ENCODE data around the gene PPP2R3B. TPM values are rescaled to one million over a fixed set of nuclear protein-coding genes. Genes with fewer than 3 reads are reported as not detected.

The PPP2R3B gene
- total and polyA plus RNA-seq, 7 donors, result 2.1 to 16.1 (median 5.4) TPM

DNA sequence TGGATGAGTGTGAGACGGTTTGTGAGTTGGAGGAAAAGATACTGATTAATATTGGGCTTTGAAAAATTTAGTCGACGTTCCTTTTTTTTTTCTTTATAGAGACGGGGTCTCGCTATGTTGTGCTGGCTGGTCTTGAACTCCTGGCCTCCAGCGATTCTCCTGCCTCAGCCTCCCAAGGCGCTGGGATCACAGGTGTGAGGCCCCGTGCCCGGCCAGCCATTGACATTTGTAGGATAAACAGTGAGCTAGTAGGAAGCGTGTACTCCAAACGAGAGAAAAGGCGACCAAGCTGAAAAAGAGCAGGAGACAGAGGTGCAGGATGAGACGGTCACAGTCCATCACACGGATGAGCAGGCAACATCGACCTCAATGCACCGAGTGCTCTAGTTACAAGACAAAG, 19.4 kb downstream of the PPP2R3B start:
- no peak overlapping the region for H3K27ac ChIP-seq
- no peaks in the 10 kb centered on the region for H3K4me1 ChIP-seq
- WGBS, 2 donors, result 86 to 93% methylated on average over 16 of the region's 16 CpGs
- H3K9me3 ChIP-seq, result no peaks in the 10 kb centered on the region
- H3K36me3 ChIP-seq, result no peaks in the 10 kb centered on the region
- H3K27me3 ChIP-seq, result peaks cover under 1 to 22% (median 13%) of the 10 kb centered on the region in 3 donors
- no peak overlapping the region for H3K4me3 ChIP-seq
- TF ChIP-seq POLR2AphosphoS5 (IDR thresholded peaks at IDR 0.05), result no peak
- TF ChIP-seq EP300 (IDR thresholded peaks at IDR 0.05), result no peak
- TF ChIP-seq, protein P1, sequence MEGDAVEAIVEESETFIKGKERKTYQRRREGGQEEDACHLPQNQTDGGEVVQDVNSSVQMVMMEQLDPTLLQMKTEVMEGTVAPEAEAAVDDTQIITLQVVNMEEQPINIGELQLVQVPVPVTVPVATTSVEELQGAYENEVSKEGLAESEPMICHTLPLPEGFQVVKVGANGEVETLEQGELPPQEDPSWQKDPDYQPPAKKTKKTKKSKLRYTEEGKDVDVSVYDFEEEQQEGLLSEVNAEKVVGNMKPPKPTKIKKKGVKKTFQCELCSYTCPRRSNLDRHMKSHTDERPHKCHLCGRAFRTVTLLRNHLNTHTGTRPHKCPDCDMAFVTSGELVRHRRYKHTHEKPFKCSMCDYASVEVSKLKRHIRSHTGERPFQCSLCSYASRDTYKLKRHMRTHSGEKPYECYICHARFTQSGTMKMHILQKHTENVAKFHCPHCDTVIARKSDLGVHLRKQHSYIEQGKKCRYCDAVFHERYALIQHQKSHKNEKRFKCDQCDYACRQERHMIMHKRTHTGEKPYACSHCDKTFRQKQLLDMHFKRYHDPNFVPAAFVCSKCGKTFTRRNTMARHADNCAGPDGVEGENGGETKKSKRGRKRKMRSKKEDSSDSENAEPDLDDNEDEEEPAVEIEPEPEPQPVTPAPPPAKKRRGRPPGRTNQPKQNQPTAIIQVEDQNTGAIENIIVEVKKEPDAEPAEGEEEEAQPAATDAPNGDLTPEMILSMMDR (IDR thresholded peaks at IDR 0.05), result no peak
- TF ChIP-seq POLR2A (IDR thresholded peaks at IDR 0.05), result no peak
- intact Hi-C loops (cut with DNase I), result no loop called here
- DNase-seq, result no peak

DNA sequence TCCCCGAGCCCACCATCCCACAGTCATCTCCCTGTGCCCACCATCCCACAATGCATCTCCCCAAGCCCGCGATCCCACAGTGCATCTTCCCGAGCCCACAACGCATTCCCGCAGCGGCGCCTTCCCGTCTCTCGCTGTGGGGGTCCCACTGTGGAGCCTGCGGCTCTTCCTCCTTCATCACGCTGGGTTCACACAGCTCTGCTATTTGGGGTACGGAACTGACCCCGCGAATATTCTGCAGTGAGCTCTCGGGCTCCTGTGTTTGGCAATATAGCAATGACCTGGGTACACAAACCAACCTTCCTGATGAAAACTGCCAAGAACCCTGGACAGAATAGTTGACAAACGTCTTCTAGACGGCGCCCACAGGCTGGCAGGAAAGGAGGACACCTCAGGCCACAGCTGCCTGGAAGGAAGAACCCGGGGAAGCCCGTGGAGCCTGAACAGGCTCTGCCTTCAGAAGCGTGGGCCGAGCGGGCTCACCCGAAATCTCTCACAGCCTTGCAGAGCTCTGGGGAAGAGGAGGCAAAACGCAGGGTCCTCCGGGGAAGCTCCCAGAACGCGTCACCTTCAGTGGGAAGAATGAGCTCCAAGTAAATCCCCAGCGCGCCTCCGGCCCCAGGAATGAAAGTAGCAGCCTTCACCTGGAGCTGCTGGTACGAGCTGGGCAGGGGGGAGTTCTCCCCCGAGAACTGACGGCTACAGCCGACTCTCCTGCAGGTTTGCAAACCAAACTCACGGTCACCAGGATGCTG, 22.9 kb downstream of the PPP2R3B start:
- intact Hi-C loops (cut with DNase I), result no loop called here
- no peak for DNase-seq
- Histone ChIP-seq H3K9me3 (peaks cover 0 to 18% (median 3%) of the 10 kb centered on the region in 4 donors), H3K4me3 (no peak overlapping the region), H3K4me1 (no peaks in the 10 kb centered on the region), H3K27me3 (no peaks in the 10 kb centered on the region), H3K27ac (no peak overlapping the region), H3K36me3 (peaks cover 0 to 17% (median 2%) of the 10 kb centered on the region in 4 donors)
- TF ChIP-seq POLR2AphosphoS5 (IDR thresholded peaks at IDR 0.05), result no peak
- TF ChIP-seq, protein P1 (IDR thresholded peaks at IDR 0.05), result no peak
- no peak for TF ChIP-seq POLR2A (IDR thresholded peaks at IDR 0.05)
- 97% methylated on average over 37 of the region's 37 CpGs for WGBS, 2 donors

DNA sequence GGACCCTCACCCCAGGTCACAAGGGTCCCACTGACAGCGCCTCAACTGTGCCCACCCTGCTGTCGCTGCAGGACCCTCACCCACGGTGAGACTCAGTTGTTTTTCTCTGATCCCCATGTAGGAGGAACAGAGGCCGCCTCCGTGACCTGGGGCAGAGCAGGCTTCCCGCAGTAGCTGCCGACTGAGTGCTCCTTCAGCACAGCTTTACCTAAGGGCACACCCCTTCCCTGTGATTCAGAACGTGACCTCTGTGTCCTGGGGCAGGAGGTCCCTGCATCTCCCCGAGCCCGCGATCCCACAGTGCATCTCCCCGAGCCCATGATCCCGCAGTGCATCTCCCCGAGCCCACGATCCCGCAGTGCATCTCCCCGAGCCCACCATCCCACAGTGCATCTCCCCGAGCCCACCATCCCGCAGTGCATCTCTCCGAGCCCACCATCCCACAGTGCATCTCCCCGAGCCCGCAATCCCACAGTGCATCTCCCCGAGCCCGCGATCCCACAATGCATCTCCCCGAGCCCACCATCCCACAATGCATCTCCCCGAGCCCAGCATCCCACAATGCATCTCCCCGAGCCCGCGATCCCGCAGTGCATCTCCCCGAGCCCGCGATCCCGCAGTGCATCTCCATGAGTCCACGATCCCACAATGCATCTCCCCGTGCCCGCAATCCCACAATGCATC, 23.6 kb downstream of the PPP2R3B start:
- DNase-seq, result no peak
- no peak for TF ChIP-seq EP300 (IDR thresholded peaks at IDR 0.05)
- Histone ChIP-seq H3K36me3 (peaks cover 0 to 17% (median 2%) of the 10 kb centered on the region in 4 donors), H3K4me3 (no peak overlapping the region), H3K9me3 (peaks cover 0 to 18% (median 3%) of the 10 kb centered on the region in 4 donors), H3K27ac (no peak overlapping the region), H3K27me3 (no peaks in the 10 kb centered on the region), H3K4me1 (no peaks in the 10 kb centered on the region)
- intact Hi-C loops (cut with DNase I), result no loop called here
- 81 to 82% methylated on average over 38 of the region's 38 CpGs for WGBS, 2 donors

DNA sequence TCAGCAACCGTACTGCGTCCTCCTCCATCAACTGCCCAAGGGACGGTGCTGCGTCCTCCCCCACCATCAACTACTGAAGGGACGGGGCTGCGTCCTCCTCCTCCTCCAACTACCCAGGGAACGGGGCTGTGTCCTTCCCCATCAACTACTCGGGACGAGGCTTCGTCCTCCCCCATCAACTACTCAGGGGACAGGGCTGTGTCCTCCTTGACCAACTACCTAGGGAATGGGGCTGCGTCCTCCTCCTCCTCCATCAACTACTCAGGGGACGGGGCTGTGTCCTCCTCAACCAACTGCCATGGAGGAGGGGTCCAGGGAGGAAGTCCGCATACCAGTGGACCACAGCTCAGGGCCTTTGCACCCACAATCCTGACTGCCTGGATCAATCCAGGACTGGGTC, 24.4 kb downstream of the PPP2R3B start:
- peaks cover 0 to 17% (median 2%) of the 10 kb centered on the region in 4 donors for H3K36me3 ChIP-seq
- no peak overlapping the region for H3K4me3 ChIP-seq
- no peaks in the 10 kb centered on the region for H3K27me3 ChIP-seq
- no peak for DNase-seq
- H3K9me3 ChIP-seq, result peaks cover 0 to 18% (median 3%) of the 10 kb centered on the region in 4 donors
- H3K27ac ChIP-seq, result no peak overlapping the region
- WGBS, 2 donors, result 96 to 97% methylated on average over 13 of the region's 13 CpGs
- TF ChIP-seq POLR2AphosphoS5 (IDR thresholded peaks at IDR 0.05) (no peak), EP300 (IDR thresholded peaks at IDR 0.05) (no peak), POLR2A (IDR thresholded peaks at IDR 0.05) (no peak)
- TF ChIP-seq, protein P1 (IDR thresholded peaks at IDR 0.05), result no peak
- intact Hi-C loops (cut with DNase I), result no loop called here
- H3K4me1 ChIP-seq, result no peaks in the 10 kb centered on the region
